Suprapubic skin (tissue), 4 donors: ENCODE data around the gene RINL. TPM values are rescaled to one million over a fixed set of nuclear protein-coding genes. Genes with fewer than 3 reads are reported as not detected.

Experiments used
- DNase-seq, 2 donors: peaks; one replicate each; pipeline ENCODE4 v3.0.0-alpha.2; 2019; ENCODE audit warnings: low spot score in 2 of 2
- H3K27ac ChIP-seq: fragments of 200-600 bp; sonication (generic); one replicate; pipeline ENCODE4 v1.5.1; 2019
- H3K27me3 ChIP-seq: fragments of 200-600 bp; sonication (generic); one replicate; pipeline ENCODE4 v1.5.1; 2019
- H3K36me3 ChIP-seq: fragments of 200-600 bp; sonication (generic); one replicate; pipeline ENCODE4 v1.5.1; 2019
- H3K4me1 ChIP-seq: fragments of 200-600 bp; sonication (generic); one replicate; pipeline ENCODE4 v1.5.1; 2019
- H3K4me3 ChIP-seq: fragments of 200-600 bp; sonication (generic); one replicate; pipeline ENCODE4 v1.5.1; 2019; ENCODE audit warnings: mild to moderate bottlenecking
- H3K9me3 ChIP-seq: fragments of 200-600 bp; sonication (generic); one replicate; pipeline ENCODE4 v1.5.1; 2019
- EP300 ChIP-seq: sonication (generic); formaldehyde crosslinking; IDR thresholded peaks from one replicate; pipeline ENCODE4 v1.6.1; 2017; ENCODE audit warnings: antibody characterized with exemption
- POLR2A ChIP-seq, 2 donors: fragments of 450-650 bp; IDR thresholded peaks; one replicate each; pipeline ENCODE4 v1.6.1; 2017; ENCODE audit warnings: antibody characterized with exemption in 2 of 2, mild to moderate bottlenecking in 2 of 2, moderate library complexity in 2 of 2
- POLR2AphosphoS5 ChIP-seq, 3 donors: sonication (generic); formaldehyde crosslinking; IDR thresholded peaks; one replicate each; pipeline ENCODE4 v1.6.1; 2017; ENCODE audit warnings: antibody characterized with exemption in 3 of 3
- WGBS: methylation state at CpG from one replicate; pipeline ENCODE4 v1.1.5; 2018; 5-methylcytosine and 5-hydroxymethylcytosine counted together
- total RNA-seq, 4 donors: library from RNA; depleted of rRNA; stranded (reverse); fragments of >200 nt; gene quantifications; one replicate each; pipeline ENCODE4 v1.1.0, GENCODE V29; 2016
- TF ChIP-seq, protein P1 (sequence below), 2 donors: fragments of 200-600 bp in 1 of 2; fragments of 450-650 bp in 1 of 2; sonication (generic) in 1 of 2; IDR thresholded peaks; one replicate each; pipeline ENCODE4 v1.5.1; 2016 to 2019; ENCODE audit warnings: antibody characterized with exemption in 2 of 2, mild to moderate bottlenecking in 1 of 2, moderate library complexity in 1 of 2

Gene RINL
- total RNA-seq, 4 donors from 2014 or later, result 5.1 to 17.2 (median 9.2) TPM

DNA sequence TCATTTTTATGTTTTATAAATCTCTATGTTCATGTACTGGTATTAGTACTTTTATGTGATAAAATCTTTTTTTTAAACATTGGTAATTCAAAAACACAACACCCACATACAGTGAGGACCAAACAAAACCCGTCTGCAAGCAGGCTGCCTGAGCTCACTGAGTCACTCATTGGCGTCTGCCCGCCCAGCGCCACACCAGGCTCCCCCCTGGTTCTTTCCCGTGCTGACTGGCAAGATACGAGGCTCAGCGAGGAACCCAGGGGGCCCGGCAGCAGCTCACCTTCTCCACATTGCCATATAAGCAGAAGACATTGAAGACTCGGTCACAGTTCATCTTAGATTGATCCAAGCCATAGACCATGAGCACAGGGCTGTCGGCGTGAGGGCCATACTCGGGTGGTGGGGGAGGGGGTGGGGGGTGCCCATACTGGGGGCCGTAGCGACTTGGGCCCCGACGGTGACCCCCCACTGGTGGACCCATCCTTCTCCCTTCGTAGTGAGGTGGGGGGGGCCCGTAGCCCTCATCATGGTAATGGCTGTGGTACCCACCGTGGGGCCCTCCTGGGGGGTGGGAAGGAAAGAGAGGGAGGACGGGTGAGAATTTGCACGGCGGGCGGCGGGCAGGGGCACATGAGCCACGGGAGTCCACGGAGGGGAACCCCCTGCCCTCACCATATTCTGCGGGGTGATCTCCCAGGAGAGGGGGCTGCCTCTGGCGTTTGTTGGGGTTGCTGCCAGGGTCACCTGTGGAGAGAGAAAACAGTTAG lies 38.1 kb downstream of the RINL start:
- no peaks in the 10 kb centered on the region for H3K27me3 ChIP-seq
- peaks cover 90% of the 10 kb centered on the region for H3K36me3 ChIP-seq
- H3K9me3 ChIP-seq, result no peaks in the 10 kb centered on the region
- 72% methylated on average over 27 of the region's 28 CpGs for WGBS
- H3K4me1 ChIP-seq, result peaks cover 69% of the 10 kb centered on the region
- TF ChIP-seq POLR2A (IDR thresholded peaks at IDR 0.05) (no peak), EP300 (no peak), POLR2AphosphoS5 (IDR thresholded peaks at IDR 0.05) (no peak)
- TF ChIP-seq, protein P1, sequence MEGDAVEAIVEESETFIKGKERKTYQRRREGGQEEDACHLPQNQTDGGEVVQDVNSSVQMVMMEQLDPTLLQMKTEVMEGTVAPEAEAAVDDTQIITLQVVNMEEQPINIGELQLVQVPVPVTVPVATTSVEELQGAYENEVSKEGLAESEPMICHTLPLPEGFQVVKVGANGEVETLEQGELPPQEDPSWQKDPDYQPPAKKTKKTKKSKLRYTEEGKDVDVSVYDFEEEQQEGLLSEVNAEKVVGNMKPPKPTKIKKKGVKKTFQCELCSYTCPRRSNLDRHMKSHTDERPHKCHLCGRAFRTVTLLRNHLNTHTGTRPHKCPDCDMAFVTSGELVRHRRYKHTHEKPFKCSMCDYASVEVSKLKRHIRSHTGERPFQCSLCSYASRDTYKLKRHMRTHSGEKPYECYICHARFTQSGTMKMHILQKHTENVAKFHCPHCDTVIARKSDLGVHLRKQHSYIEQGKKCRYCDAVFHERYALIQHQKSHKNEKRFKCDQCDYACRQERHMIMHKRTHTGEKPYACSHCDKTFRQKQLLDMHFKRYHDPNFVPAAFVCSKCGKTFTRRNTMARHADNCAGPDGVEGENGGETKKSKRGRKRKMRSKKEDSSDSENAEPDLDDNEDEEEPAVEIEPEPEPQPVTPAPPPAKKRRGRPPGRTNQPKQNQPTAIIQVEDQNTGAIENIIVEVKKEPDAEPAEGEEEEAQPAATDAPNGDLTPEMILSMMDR (IDR thresholded peaks at IDR 0.05), result no peak
- no peak overlapping the region for H3K4me3 ChIP-seq
- peak overlapping the region; percentile 88 for H3K27ac ChIP-seq
- no peak for DNase-seq

DNA sequence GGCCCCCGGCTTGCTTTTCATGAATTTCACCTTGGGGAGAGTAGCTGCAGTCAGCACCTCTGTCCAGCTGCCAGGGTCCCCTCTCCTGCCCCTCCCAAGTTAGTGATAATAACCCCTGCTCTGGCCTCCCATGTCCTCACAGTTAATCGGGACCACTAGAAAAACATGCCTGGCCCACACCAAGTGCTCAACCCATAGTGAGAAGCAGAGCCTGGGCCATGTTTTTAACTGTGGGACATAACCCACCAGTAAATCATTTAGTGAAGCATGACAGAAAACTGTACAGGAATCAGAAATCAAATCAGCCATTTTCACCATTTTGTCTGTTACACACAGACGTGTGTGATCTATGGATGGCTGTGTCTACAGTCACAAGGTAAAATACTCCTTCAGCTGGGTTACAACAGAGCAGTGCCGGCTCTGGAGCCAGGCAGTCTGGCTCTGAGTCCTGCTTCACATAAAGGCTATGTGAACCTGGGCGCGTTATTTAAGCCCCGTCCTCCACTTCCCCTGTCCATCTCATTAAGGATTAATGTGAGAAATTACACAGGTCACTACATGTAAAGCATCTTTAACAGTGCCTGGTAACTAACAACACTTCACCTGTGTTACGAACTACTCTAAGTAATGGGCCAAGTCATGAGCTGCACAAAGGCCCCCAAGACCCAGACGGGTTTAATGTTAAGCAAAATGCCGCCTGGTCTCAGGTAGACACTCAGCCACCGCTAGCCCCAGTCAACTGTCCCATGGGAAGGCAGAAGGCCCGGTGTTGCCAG lies 38.9 kb downstream of the RINL start:
- Histone ChIP-seq H3K9me3 (no peaks in the 10 kb centered on the region), H3K36me3 (peaks cover 82% of the 10 kb centered on the region), H3K4me1 (peaks cover 71% of the 10 kb centered on the region), H3K27me3 (no peaks in the 10 kb centered on the region), H3K4me3 (no peak overlapping the region), H3K27ac (peak overlapping the region; percentile 88)
- TF ChIP-seq, protein P1 (IDR thresholded peaks at IDR 0.05), result no peak
- no peak for TF ChIP-seq POLR2A (IDR thresholded peaks at IDR 0.05)
- TF ChIP-seq EP300, result no peak
- no peak for TF ChIP-seq POLR2AphosphoS5 (IDR thresholded peaks at IDR 0.05)
- WGBS, result 72% methylated on average over 12 of the region's 12 CpGs
- DNase-seq, result no peak

DNA sequence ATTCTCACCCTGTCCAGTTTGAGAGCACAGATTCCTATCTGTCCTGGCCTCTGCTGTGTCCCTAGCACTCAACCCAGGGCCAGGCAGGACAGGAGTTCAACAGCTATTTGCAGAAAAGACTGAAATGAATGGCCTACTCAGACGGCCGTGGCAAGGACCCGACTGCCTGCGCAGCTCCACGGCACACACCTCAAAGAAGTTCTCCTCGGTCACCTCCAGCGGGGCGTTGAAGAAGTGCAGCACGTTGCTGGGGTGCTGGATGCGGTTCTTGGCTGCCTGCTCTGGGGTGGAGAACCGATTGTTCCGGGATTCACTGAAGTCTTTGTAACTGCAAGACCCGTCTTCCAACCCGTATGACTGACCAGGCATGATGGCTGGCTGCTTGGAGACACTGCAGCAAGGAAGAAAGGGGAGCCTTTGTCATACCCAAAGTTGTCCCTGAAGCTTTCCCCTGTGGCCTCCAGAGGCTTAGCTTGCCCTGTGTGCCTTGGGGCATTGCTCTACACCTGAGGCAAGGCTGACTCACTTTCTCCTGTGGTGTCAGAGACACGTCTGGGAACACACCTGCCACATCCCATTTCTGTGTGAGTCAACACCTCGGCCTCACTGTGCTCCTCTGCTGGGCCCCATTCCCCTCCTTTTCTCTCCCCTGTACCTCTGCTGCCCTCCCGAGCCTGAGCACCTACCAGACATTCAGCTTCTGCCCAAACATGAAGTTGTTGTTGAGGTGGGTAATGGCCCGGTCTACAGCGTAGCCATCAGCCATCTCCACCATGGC lies 39.7 kb downstream of the RINL start:
- Histone ChIP-seq H3K4me1 (peaks cover 68% of the 10 kb centered on the region), H3K36me3 (peaks cover 74% of the 10 kb centered on the region), H3K27ac (peak overlapping the region; percentile 88), H3K4me3 (no peak overlapping the region), H3K27me3 (no peaks in the 10 kb centered on the region), H3K9me3 (no peaks in the 10 kb centered on the region)
- 55% methylated on average over 13 of the region's 19 CpGs for WGBS
- DNase-seq, result no peak
- peak in 2 of 3 donors; percentile 41 to 53 for TF ChIP-seq POLR2AphosphoS5 (IDR thresholded peaks at IDR 0.05)
- no peak for TF ChIP-seq POLR2A (IDR thresholded peaks at IDR 0.05)
- TF ChIP-seq, protein P1 (IDR thresholded peaks at IDR 0.05), result peak in 1 of 2 donors; percentile 13
- no peak for TF ChIP-seq EP300

DNA sequence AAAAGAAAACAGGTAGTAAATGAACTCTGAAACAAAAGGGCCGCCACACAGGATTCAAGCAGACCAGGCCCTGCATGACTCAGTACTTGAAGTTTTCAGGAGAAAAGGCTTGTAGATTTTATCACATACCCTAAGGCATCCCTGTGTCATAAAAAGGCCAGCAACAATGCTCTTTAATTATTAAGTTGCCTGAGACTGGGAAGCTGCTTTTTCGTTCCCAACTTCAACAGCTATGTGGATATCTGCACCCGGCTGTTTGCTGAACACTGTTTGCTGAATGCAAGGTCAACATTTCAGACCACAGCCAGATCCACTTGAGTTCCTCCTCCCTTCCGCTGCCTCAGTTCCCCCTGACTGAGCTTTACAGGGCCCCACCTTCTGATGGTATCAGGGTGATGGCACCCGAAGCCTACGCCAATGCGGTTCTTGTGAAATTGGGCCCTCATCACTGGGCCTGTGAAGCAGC lies 40.4 kb downstream of the RINL start:
- Histone ChIP-seq H3K36me3 (peaks cover 67% of the 10 kb centered on the region), H3K4me1 (peaks cover 71% of the 10 kb centered on the region), H3K27ac (peak overlapping the region; percentile 88), H3K9me3 (no peaks in the 10 kb centered on the region), H3K27me3 (no peaks in the 10 kb centered on the region), H3K4me3 (no peak overlapping the region)
- TF ChIP-seq EP300, result no peak
- DNase-seq, result no peak
- WGBS, result 65% methylated on average over 7 of the region's 7 CpGs

DNA sequence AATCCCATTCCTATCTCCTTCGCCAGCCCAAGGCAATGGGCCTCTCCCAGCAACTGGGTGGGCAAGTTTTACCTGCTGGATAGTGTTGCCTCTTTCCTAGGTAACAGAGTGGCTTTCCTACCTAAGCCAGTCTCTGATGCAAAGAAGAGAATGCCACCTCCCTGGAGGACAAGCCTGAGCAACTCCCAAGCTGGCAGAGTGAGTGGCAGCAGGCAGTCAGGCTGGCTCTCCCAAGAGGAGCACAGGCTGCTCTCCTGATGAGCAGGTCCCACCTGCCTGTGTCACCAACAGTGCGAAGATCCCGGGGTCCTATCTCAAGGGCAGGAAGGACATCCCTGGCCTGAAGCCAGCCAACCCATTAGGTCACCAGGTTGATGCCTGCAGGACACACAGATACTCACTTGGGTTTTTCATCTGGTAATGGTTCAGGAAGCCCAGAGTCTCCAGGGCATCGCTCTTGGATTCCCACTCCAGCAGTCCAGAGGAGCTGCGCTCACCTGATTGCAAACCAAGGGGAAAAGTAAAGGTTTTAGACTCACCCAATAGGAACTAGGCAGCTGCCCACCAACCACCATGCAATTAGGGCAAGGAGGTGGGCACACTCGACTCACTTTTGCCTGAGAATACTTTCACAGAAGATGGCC lies 41.0 kb downstream of the RINL start:
- peaks cover 76% of the 10 kb centered on the region for H3K4me1 ChIP-seq
- no peak for DNase-seq

More for the DNA sequence above, 41.0 kb downstream of the RINL start:
- H3K27me3 ChIP-seq, result no peaks in the 10 kb centered on the region
- peak overlapping the region; percentile 88 for H3K27ac ChIP-seq
- no peaks in the 10 kb centered on the region for H3K9me3 ChIP-seq
- H3K36me3 ChIP-seq, result peaks cover 61% of the 10 kb centered on the region
- WGBS, result 55% methylated on average over 4 of the region's 6 CpGs
- no peak overlapping the region for H3K4me3 ChIP-seq
- no peak for TF ChIP-seq POLR2A (IDR thresholded peaks at IDR 0.05)
- TF ChIP-seq POLR2AphosphoS5 (IDR thresholded peaks at IDR 0.05), result peak in 2 of 3 donors; percentile 27 to 55
